ENCODE measurements around the gene DDX39A.

DDX39A gene

GRCh38 chr19:14363183-14364097, 55.7 kb downstream of the DDX39A start:
- no peak for DNase-seq (ENCODE audit: low read depth)

- DNase-seq (ENCODE audit: low read depth) = no peak
These were observed 57.3 kb downstream of the DDX39A start for GRCh38 chr19:14361824-14362223.

All from HS-27A (cell line).